GM18526 (cell line): ENCODE results near the gene RAMP2.
A peak's percentile ranks its signal among the peaks of the same experiment; 100 is the strongest.

ENCODE experiments used
- POLR2A ChIP-seq: IDR thresholded peaks from 3 replicates; pipeline ENCODE4 v1.6.1; 2011; ENCODE audit not compliant: insufficient read length; ENCODE audit errors: extremely low read depth

RAMP2 gene

DNA sequence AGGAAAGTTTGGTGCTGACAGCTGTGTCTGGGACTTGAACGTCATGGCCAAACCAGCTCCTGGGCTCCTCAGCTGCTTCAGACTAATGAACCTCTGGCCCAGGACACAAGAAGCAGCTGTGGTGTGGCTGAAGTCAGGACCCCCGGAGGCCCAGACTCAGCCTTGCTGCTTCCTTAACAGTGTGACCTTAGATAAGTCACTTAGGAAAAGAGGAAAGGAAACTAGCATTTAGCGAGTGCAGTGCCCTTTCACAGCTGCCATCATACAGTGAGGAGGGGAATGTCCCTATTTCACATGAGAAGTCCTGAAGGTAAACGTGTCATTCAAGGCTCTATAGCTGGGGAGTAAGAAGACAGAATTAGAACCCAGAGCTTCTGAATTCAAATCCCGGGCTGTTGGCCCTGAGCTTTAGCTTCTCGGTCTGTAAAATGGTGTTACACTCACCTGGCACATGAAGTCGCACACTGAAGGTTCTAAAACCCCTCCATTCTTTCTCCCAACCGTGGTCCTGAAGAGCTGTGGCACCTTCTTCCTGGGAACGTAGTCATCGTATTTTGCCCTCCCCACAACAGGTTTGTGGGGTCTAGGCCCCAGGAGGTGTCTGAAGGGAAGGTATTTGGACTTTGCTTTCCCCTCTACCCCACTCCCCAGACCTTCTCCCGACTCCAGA, 910 bp upstream of the RAMP2 start:
- TF ChIP-seq POLR2A: no peak

DNA sequence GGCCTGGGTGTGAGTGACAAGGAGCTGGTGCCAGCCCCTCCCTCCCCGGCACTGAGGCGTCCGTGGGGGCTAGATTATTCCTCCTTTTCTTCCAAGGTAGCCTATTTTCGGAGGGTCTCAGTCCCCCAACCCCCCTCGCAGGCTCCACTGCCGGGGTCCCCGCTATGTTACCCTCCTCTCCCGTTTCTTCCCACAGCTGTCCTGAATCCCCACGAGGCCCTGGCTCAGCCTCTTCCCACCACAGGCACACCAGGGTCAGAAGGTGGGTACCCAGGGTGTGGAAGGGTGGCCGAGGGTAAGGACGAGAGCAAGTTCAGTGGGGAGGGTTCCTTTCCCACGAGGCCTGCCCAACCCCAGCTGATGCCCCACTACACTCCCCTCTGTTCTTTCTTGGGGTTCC, 611 bp downstream of the RAMP2 start:
- TF ChIP-seq POLR2A: no peak

GRCh38 chr17:42766124-42766523, 5.1 kb downstream of the RAMP2 start:
- no peak for TF ChIP-seq POLR2A

- no peak for TF ChIP-seq POLR2A
Observed at GRCh38 chr17:42767512-42767911, 6.5 kb downstream of the RAMP2 start.

DNA sequence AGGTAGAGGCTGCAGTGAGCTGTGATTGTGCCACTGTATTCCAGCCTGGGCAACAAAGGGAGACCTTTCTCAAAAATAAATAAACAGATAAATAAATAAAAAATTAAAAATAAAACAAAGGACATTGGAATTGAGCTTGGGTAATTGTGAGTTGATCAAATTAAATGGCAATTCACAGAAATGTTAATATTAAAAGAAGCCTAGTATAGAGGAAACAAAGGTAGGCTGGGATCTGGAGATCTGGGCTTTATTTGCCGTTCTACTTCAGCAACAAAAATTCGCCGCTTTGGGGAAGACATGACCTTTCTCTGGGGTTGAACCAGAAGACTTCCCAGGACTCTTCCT, 11.9 kb downstream of the RAMP2 start:
- TF ChIP-seq POLR2A: no peak

- peak; percentile 94 for TF ChIP-seq POLR2A
Observed at GRCh38 chr17:42773290-42774035, 12.4 kb downstream of the RAMP2 start, which contains the start of gene VPS25. Gene VPS25, plus strand, starts transcription at chr17:42773449. Its CDS starts 27 bp downstream, at chr17:42773476.

- TF ChIP-seq POLR2A: no peak
Observed at GRCh38 chr17:42774066-42774745, 13.2 kb downstream of the RAMP2 start.

GRCh38 chr17:42775534-42776098, 14.6 kb downstream of the RAMP2 start:
- TF ChIP-seq POLR2A: no peak

- TF ChIP-seq POLR2A: no peak
Observed at GRCh38 chr17:42778570-42778969, 17.5 kb downstream of the RAMP2 start.

DNA sequence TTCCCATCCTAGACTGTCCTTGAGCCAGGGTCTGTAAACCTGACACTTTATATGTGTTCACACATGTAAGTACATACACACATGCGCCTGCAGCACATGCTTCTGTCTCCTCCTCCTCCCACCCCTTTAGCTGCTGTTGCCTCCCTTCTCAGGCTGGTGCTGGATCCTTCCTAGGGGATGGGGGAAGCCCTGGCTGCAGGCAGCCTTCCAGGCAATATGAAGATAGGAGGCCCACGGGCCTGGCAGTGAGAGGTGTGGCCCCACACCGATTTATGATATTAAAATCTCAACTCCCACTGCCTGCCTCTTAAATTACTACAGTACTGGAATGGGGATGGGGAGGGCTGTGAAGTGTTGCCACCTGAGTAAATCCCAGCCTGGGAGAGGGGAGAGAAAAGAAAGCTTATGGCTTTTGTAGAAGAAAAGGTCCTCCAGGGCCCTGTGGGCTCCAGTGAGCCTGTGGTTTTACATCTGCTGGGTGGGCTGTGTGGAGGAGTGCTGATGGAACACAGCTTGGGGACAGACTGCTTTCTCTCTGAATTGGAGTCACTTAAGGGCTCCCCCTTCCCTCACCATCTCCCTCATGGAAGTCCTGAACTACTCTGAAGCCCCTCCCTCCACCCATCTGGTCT, 18.4 kb downstream of the RAMP2 start:
- no peak for TF ChIP-seq POLR2A

GRCh38 chr17:42779936-42780850, 19.2 kb downstream of the RAMP2 start, which contains the start of gene WNK4:
Gene WNK4, plus strand, starts transcription at chr17:42780610. Its CDS starts 89 bp downstream, at chr17:42780699.
- TF ChIP-seq POLR2A: no peak

GRCh38 chr17:42780851-42781638, 20.0 kb downstream of the RAMP2 start:
- TF ChIP-seq POLR2A: no peak

DNA sequence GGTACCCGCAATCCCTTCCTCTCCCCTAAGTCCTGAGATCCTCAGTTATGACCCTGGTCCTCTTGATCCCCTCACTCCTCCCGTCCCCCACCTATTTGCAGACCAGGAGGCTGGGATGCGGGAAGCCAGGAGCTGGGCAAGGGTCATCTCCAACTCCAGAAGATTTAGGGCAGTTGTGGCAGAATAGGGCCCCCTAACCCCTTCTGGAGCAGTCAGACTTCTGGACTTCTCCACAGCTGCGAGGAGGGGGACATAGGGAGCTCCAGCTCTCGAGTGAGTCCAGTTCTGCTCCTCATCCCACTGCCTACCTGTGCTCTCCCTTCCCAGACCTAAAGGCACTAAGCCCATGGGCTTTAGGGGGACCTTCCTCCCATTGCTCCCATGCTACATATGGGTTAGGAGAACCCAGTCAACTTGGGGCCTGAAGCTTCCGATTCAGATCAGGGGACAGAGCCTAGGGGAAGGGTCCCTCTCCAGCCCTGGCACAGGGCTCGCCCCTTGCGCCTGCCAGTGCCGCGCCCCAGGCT, 20.7 kb downstream of the RAMP2 start:
- TF ChIP-seq POLR2A: no peak
